ENCODE results near the gene ATP6V0B. TPM values are rescaled to one million over a fixed set of nuclear protein-coding genes. Genes with fewer than 3 reads are reported as not detected.
A peak's percentile ranks its signal among the peaks of the same experiment; 100 is the strongest.

ATP6V0B gene
- total RNA-seq, 4 donors from 2014 or later, result 87.5 to 218 (median 122) TPM

- peaks cover 3 to 31% (median 12%) of the 10 kb centered on the region in 4 donors for H3K4me1 ChIP-seq
- TF ChIP-seq POLR2A (IDR thresholded peaks at IDR 0.05), result no peak
- TF ChIP-seq CTCF (IDR thresholded peaks at IDR 0.05), result peak in 3 of 6 experiments; percentile 2 to 13 (median 5)
- H3K27ac ChIP-seq, result no peak overlapping the region
- DNase-seq, result no peak
- H3K9me3 ChIP-seq, result no peaks in the 10 kb centered on the region
- peak overlapping the region; percentile 18 to 56 (median 49) for H3K4me3 ChIP-seq
- no peaks in the 10 kb centered on the region for H3K27me3 ChIP-seq
- no peaks in the 10 kb centered on the region for H3K36me3 ChIP-seq
Measured at GRCh38 chr1:43936431-43937151, 38.2 kb upstream of the ATP6V0B start.

- Histone ChIP-seq H3K27me3 (no peaks in the 10 kb centered on the region), H3K4me3 (no peak overlapping the region), H3K4me1 (peaks cover 3 to 31% (median 12%) of the 10 kb centered on the region in 4 donors), H3K36me3 (no peaks in the 10 kb centered on the region), H3K27ac (no peak overlapping the region), H3K9me3 (no peaks in the 10 kb centered on the region)
- no peak for TF ChIP-seq CTCF (IDR thresholded peaks at IDR 0.05)
- TF ChIP-seq POLR2A (IDR thresholded peaks at IDR 0.05), result no peak
- DNase-seq, result no peak
Measured at GRCh38 chr1:43937179-43937865, 37.4 kb upstream of the ATP6V0B start.

DNA sequence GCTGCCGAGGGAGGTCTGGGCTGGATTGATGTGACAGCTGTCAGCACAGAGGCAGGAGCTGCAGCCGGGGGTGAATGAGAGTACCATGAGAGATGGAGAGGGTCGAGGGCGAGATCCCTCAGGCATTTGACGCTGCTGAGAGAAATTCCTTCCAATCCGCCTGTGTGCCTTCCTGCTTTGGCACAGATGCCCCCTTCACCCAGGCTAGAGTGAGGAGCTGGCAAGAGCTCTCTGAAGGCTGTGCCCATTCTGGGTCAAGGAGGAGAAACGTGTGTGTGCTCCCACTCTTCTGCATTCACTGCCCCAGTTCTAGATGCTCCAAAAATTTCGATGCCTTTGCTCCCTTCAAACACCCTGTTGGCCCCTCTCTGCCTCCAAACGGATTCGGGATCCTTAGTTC, 36.4 kb upstream of the ATP6V0B start:
- peaks cover 3 to 27% (median 10%) of the 10 kb centered on the region in 4 donors for H3K4me1 ChIP-seq
- no peak overlapping the region for H3K27ac ChIP-seq
- H3K36me3 ChIP-seq, result no peaks in the 10 kb centered on the region
- no peak for DNase-seq
- TF ChIP-seq CTCF (IDR thresholded peaks at IDR 0.05), result no peak
- no peak for TF ChIP-seq POLR2A (IDR thresholded peaks at IDR 0.05)
- H3K9me3 ChIP-seq, result no peaks in the 10 kb centered on the region
- no peaks in the 10 kb centered on the region for H3K27me3 ChIP-seq
- no peak overlapping the region for H3K4me3 ChIP-seq

DNA sequence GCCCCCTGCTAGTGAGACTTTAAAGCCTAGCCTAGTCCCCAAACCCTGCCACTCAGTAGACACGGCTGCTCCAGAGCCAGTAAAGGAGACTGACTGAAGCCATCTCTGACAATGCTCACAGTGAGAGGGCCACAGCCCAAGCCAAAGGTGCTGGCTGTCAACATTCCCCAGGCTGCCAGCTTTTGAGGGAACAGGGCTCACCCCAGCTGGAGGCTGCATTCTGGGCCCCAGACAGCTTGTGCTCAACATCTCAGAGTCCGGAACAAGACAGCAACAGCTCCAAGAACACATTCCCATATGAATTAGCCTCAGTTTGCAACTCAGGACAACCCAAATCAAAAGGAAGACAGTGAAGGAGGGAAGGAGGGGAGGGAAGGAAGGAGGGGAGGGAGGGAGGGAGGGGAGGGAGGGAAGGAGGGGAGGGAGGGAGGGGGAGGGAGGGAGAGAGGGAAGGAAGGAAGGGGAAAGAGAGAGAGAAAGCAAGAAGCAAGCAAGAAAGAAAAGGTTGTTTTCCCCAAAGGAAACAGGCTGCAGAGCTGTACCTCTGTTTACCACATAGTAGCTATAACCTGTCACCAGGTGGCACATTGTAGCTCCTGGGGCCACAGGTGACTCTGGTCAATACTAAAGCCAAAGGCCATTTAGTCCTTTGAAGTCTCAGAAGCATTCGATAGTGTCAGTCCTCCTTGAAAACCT, 35.7 kb upstream of the ATP6V0B start:
- DNase-seq, result no peak
- H3K27ac ChIP-seq, result no peak overlapping the region
- peaks cover 0 to 20% (median 4%) of the 10 kb centered on the region in 4 donors for H3K4me1 ChIP-seq
- H3K4me3 ChIP-seq, result no peak overlapping the region
- TF ChIP-seq CTCF (IDR thresholded peaks at IDR 0.05) (no peak), POLR2A (IDR thresholded peaks at IDR 0.05) (no peak)
- no peaks in the 10 kb centered on the region for H3K9me3 ChIP-seq
- H3K27me3 ChIP-seq, result no peaks in the 10 kb centered on the region
- H3K36me3 ChIP-seq, result no peaks in the 10 kb centered on the region

DNA sequence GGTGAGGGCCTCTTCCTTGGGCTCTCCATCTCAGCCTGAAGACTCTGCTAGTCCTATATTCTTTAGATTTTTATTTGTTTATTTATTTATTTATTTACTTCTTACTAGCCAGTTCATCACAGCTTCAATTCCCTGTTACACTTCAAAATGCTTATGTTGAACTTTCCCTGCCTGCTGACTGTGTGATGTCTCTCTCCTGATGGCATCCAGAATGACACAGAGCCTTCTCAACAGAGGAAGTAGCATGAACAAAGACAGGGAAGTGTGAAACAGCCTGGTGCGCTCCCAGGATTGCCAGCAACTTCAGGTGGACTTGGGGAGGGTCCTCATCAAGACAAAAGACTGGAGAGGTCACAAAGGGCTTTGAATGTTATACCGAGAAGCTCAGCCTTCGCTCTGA, 32.3 kb upstream of the ATP6V0B start:
- TF ChIP-seq POLR2A (IDR thresholded peaks at IDR 0.05) (no peak), CTCF (IDR thresholded peaks at IDR 0.05) (no peak)
- Histone ChIP-seq H3K27ac (no peak overlapping the region), H3K27me3 (no peaks in the 10 kb centered on the region), H3K4me1 (peaks cover 0 to 11% (median 8%) of the 10 kb centered on the region in 4 donors), H3K36me3 (no peaks in the 10 kb centered on the region), H3K4me3 (no peak overlapping the region), H3K9me3 (no peaks in the 10 kb centered on the region)
- DNase-seq, result no peak
